ENCODE measurements around the gene PPP2R2C.

DNA sequence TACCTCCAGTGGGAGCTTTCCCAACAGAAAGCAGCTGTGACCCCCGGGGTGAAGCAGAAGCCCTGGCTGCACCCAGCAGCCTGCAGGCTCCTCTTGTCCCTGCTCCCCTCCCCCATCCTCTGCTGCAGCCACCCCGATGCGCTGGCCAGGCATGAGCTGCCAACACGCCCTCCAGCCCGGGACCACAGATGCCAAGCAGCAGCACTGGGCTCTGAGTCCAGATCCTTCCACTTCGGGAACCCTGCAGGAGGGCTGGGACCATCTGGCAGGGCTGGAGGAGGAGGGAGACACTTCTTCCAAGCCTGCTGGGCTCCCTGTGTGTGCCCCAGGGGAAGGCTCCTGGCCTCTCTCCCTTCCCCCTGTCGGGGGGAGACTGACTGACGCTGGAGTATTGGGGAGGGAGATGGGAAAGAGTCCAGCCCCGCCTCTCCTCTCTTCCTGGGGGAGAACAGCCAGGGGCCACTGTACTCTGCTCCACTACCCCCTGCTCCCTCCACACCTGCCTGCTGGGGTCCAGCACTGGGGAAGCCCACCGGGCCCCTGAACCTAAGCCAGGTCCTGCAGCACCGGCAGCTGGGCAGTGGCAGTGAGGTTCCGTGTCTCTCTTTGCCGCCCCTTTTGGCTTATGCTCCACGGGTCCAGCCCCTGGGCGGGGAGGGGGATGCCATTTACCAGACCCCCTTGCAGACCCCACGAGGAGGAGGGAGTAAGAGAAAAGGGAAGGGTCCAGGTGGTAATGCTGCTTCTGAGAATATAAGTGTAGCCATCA, 55.7 kb downstream of the PPP2R2C start:
- TF ChIP-seq, protein P1, sequence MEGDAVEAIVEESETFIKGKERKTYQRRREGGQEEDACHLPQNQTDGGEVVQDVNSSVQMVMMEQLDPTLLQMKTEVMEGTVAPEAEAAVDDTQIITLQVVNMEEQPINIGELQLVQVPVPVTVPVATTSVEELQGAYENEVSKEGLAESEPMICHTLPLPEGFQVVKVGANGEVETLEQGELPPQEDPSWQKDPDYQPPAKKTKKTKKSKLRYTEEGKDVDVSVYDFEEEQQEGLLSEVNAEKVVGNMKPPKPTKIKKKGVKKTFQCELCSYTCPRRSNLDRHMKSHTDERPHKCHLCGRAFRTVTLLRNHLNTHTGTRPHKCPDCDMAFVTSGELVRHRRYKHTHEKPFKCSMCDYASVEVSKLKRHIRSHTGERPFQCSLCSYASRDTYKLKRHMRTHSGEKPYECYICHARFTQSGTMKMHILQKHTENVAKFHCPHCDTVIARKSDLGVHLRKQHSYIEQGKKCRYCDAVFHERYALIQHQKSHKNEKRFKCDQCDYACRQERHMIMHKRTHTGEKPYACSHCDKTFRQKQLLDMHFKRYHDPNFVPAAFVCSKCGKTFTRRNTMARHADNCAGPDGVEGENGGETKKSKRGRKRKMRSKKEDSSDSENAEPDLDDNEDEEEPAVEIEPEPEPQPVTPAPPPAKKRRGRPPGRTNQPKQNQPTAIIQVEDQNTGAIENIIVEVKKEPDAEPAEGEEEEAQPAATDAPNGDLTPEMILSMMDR (IDR thresholded peaks at IDR 0.05): no peak
- TF ChIP-seq POLR2A (IDR thresholded peaks at IDR 0.05): no peak

All from heart left ventricle (tissue), 13 donors.